GM23338 (cell line): ENCODE data around the gene RABIF. TPM values are rescaled to one million over a fixed set of nuclear protein-coding genes. Genes with fewer than 3 reads are reported as not detected.

Experiments
- ATAC-seq: fragments of 200-7000 bp; cut with Tn5 transposase; 3 replicates; pipeline ENCODE4 v1.9.1; 2020
- DNase-seq: peaks from one replicate; pipeline ENCODE4 v3.0.0-alpha.2; 2015; ENCODE audit warnings: low spot score
- H2AFZ ChIP-seq: fragments of 200-600 bp; sonication (generic); 2 replicates; pipeline ENCODE4 v1.8.0; 2016; ENCODE audit warnings: antibody characterized with exemption, mild to moderate bottlenecking, moderate library complexity
- H3F3A ChIP-seq: fragments of 200-600 bp; sonication (generic); replicated peaks from 2 replicates; pipeline ENCODE4 v1.8.0; 2017; ENCODE audit warnings: antibody characterized with exemption, mixed run types, low read depth
- H3K27ac ChIP-seq: fragments of 200-600 bp; sonication (generic); 2 replicates; pipeline ENCODE4 v1.6.1; 2016; ENCODE audit warnings: low read depth
- H3K27me3 ChIP-seq: fragments of 200-600 bp; sonication (generic); 2 replicates; pipeline ENCODE4 v1.8.0; 2016; ENCODE audit warnings: mild to moderate bottlenecking, mixed run types, moderate library complexity; ENCODE audit not compliant: insufficient read depth
- H3K36me3 ChIP-seq: fragments of 200-600 bp; sonication (generic); 2 replicates; pipeline ENCODE4 v1.8.0; 2016; ENCODE audit warnings: mild to moderate bottlenecking; ENCODE audit not compliant: insufficient read depth
- H3K4me1 ChIP-seq: fragments of 200-600 bp; sonication (generic); 2 replicates; pipeline ENCODE4 v1.8.0; 2016; ENCODE audit warnings: mild to moderate bottlenecking, moderate library complexity; ENCODE audit not compliant: insufficient read depth
- H3K4me2 ChIP-seq: fragments of 200-600 bp; sonication (generic); 2 replicates; pipeline ENCODE4 v1.7.1; 2017; ENCODE audit warnings: mixed run types
- H3K4me3 ChIP-seq: fragments of 200-600 bp; sonication (generic); 2 replicates; pipeline ENCODE4 v1.6.1; 2016; ENCODE audit warnings: mixed run types
- H3K79me2 ChIP-seq: fragments of 200-600 bp; sonication (generic); replicated peaks from 2 replicates; pipeline ENCODE4 v1.8.0; 2017; ENCODE audit warnings: mild to moderate bottlenecking; ENCODE audit not compliant: insufficient read depth
- H3K9me2 ChIP-seq: fragments of 200-600 bp; sonication (generic); 2 replicates; pipeline ENCODE4 v1.8.0; 2017; ENCODE audit not compliant: insufficient read depth
- H4K20me1 ChIP-seq: fragments of 200-600 bp; sonication (generic); replicated peaks from 2 replicates; pipeline ENCODE4 v1.8.0; 2017; ENCODE audit warnings: mild to moderate bottlenecking; ENCODE audit not compliant: insufficient read depth
- H3K27ac Mint-ChIP-seq: 2 replicates; pipeline ENCODE4 v1.8.0; 2020; ENCODE audit warnings: inconsistent platforms, mild to moderate bottlenecking, moderate library complexity, mixed read lengths
- H3K27me3 Mint-ChIP-seq: 3 replicates; pipeline ENCODE4 v1.8.0; 2022; ENCODE audit warnings: low read depth, mild to moderate bottlenecking, moderate library complexity, mixed read lengths, inconsistent platforms; ENCODE audit not compliant: insufficient read depth, poor library complexity
- H3K36me3 Mint-ChIP-seq: 3 replicates; pipeline ENCODE4 v1.8.0; 2021; ENCODE audit warnings: low read depth, mild to moderate bottlenecking, inconsistent platforms, moderate library complexity, mixed read lengths
- H3K4me1 Mint-ChIP-seq: 3 replicates; pipeline ENCODE4 v1.8.0; 2020; ENCODE audit warnings: mild to moderate bottlenecking, inconsistent platforms, mixed read lengths
- H3K4me3 Mint-ChIP-seq: 3 replicates; pipeline ENCODE4 v1.8.0; 2021; ENCODE audit warnings: moderate library complexity, mild to moderate bottlenecking, inconsistent platforms, mixed read lengths
- H3K9me3 Mint-ChIP-seq: 3 replicates; pipeline ENCODE4 v1.8.0; 2020; ENCODE audit warnings: moderate library complexity, mild to moderate bottlenecking, inconsistent platforms, mixed read lengths
- CREB1 ChIP-seq: fragments of 250-450 bp; sonication (Bioruptor Pico); IDR thresholded peaks from 2 replicates; pipeline ENCODE4 v1.5.0; 2020; ENCODE audit warnings: low read depth, mild to moderate bottlenecking, moderate library complexity
- CTCF ChIP-seq, 2 experiments: fragments of 200-600 bp in 1 of 2; sonication (generic) in 1 of 2; conservative IDR thresholded peaks; 2 replicates each; pipeline versions ENCODE4 v1.5.1 to v1.6.1; 2016 to 2017; ENCODE audit warnings: antibody characterized with exemption in 2 of 2, low read depth in 2 of 2, mild to moderate bottlenecking in 2 of 2, moderate library complexity in 1 of 2
- ETS1 ChIP-seq: IDR thresholded peaks from 2 replicates; pipeline ENCODE4 v1.6.1; 2016; ENCODE audit warnings: antibody characterized with exemption
- EZH2phosphoT487 ChIP-seq: fragments of 200-600 bp; sonication (generic); IDR thresholded peaks from one replicate; pipeline ENCODE4 v1.8.1; 2018; ENCODE audit warnings: antibody characterized with exemption; ENCODE audit not compliant: unreplicated experiment
- JUNB ChIP-seq: IDR thresholded peaks from one replicate; pipeline ENCODE4 v1.6.1; 2016; ENCODE audit warnings: antibody characterized with exemption; ENCODE audit not compliant: unreplicated experiment
- NANOG ChIP-seq: IDR thresholded peaks from 2 replicates; pipeline ENCODE4 v1.6.1; 2016; ENCODE audit warnings: antibody characterized with exemption, borderline replicate concordance
- REST ChIP-seq: IDR thresholded peaks from one replicate; pipeline ENCODE4 v1.6.1; 2018; ENCODE audit warnings: antibody characterized with exemption; ENCODE audit not compliant: unreplicated experiment
- ZNF331 ChIP-seq: fragments of 250-450 bp; sonication (Bioruptor Pico); IDR thresholded peaks from 2 replicates; pipeline ENCODE4 v1.5.0; 2020; ENCODE audit warnings: low read depth, mild to moderate bottlenecking, moderate library complexity
- ZNF462 ChIP-seq: fragments of 250-450 bp; sonication (Bioruptor Pico); IDR thresholded peaks from 2 replicates; pipeline ENCODE4 v1.5.0; 2020; ENCODE audit warnings: mild to moderate bottlenecking, moderate library complexity
- polyA plus RNA-seq: library from polyadenylated mRNA; unstranded; fragments of >200 nt; fragmentation: Nextera tagmentation; extraction: Ambion mirVana; gene quantifications from 2 replicates; pipeline ENCODE4 v1.2.1, GENCODE V29; 2016
- total RNA-seq: library from RNA; depleted of rRNA; stranded (reverse); fragments of >200 nt; shearing (Covaris generic); gene quantifications from 2 replicates; pipeline ENCODE4 v1.2.3, GENCODE V29; 2014

RABIF gene
- total and polyA plus RNA-seq, 2 experiments from 2014 or later: 4.9 to 7.6 TPM

- TF ChIP-seq ETS1 (no peak), REST (no peak), JUNB (no peak)
Observed at GRCh38 chr1:202857136-202857610, 31.8 kb downstream of the RABIF start (continued).

GRCh38 chr1:202856014-202856413 lies 32.9 kb downstream of the RABIF start:
- Histone ChIP-seq H3K79me2 (peaks cover 27% of the 10 kb centered on the region), H3K27ac (no peak overlapping the region), H3K4me2 (no peak overlapping the region), H3F3A (no peaks in the 10 kb centered on the region; the same call in 1 of the 2 replicates), H3K9me2 (no peaks in the 10 kb centered on the region), H2AFZ (no peak overlapping the region), H3K4me3 (no peak overlapping the region), H3K36me3 (peaks cover 15% of the 10 kb centered on the region; the same call in 1 of the 2 replicates), H3K27me3 (no peaks in the 10 kb centered on the region), H3K4me1 (peaks cover 9% of the 10 kb centered on the region; the same call in 1 of the 2 replicates), H4K20me1 (peaks cover 9% of the 10 kb centered on the region)
- Mint-ChIP-seq H3K36me3 (peaks cover 46% of the 10 kb centered on the region), H3K9me3 (no peaks in the 10 kb centered on the region), H3K4me1 (peaks cover 11% of the 10 kb centered on the region; the same call in 2 of the 3 replicates), H3K4me3 (no peak overlapping the region), H3K27ac (no peak overlapping the region), H3K27me3 (peaks cover 13% of the 10 kb centered on the region)
- DNase-seq: no peak
- no peak for ATAC-seq
- TF ChIP-seq EZH2phosphoT487 (no peak), ZNF331 (CRISPR knock-in tag) (no peak), CTCF (conservative IDR thresholded peaks at IDR 0.05; ENCODE audit: low read depth in 2 of 2) (no peak), NANOG (no peak), CREB1 (CRISPR knock-in tag) (no peak), ZNF462 (CRISPR knock-in tag) (no peak)
